Esophagus squamous epithelium (tissue), 4 donors: ENCODE results near the gene KLK6.

Experiments used
- CTCF ChIP-seq, 6 experiments: fragments of 450-650 bp in 4 of 6; fragments of 200-600 bp in 2 of 6; sonication (generic) in 2 of 6; IDR thresholded peaks; one replicate each; pipeline ENCODE4 v1.5.1; 2016 to 2019; ENCODE audit warnings: antibody characterized with exemption in 6 of 6, mild to moderate bottlenecking in 4 of 6, moderate library complexity in 4 of 6
- POLR2A ChIP-seq, 4 donors: fragments of 450-650 bp; IDR thresholded peaks; one replicate each; pipeline ENCODE4 v1.6.1; 2017; ENCODE audit warnings: antibody characterized with exemption in 4 of 4, mild to moderate bottlenecking in 4 of 4, moderate library complexity in 3 of 4

DNA sequence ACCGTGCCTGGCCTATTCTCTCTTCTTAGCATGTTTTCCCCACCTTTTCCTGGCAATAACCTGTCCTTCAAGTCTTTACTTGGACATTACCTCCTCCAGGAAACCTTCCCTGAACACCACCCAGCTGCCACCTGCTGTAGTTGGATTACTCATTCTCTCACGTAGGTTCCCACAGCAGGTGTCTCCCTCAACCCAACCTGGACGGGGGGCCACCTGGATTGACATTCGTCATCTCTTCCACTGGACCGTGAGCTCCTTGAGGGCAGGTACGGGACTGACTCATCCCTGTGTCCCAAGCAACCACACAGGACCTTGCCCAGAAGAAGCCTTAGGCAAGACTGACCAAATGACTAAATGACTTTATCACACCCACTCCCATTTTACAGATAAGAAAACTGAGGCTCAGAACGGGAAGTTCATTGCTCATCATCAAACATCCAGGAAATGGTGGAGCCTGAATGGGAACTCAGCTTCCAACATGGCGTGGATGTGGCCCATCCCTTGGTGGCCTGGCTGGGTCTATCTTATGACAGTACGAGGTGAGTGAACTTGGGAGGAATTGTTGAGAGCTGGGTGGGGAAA, 3.5 kb upstream of the KLK6 start:
- TF ChIP-seq CTCF (IDR thresholded peaks at IDR 0.05): no peak
- TF ChIP-seq POLR2A (IDR thresholded peaks at IDR 0.05): no peak
